Hematopoietic multipotent progenitor cell treated with erythropoietin and hydrocortisone succinate and interleukin-3 and kit ligand, for 17 days (in vitro differentiated cells): Measurements from ENCODE around the gene JMJD1C.
"Not testable (repeated sequence)": the region's sequence is repeated elsewhere in the genome, so short reads cannot be mapped to it uniquely, and the experiment has no call there.

ENCODE experiments used
- DNase-seq: peaks from one replicate; pipeline ENCODE4 v3.0.0-alpha.2; 2015; ENCODE audit warnings: low spot score

Gene JMJD1C

DNA sequence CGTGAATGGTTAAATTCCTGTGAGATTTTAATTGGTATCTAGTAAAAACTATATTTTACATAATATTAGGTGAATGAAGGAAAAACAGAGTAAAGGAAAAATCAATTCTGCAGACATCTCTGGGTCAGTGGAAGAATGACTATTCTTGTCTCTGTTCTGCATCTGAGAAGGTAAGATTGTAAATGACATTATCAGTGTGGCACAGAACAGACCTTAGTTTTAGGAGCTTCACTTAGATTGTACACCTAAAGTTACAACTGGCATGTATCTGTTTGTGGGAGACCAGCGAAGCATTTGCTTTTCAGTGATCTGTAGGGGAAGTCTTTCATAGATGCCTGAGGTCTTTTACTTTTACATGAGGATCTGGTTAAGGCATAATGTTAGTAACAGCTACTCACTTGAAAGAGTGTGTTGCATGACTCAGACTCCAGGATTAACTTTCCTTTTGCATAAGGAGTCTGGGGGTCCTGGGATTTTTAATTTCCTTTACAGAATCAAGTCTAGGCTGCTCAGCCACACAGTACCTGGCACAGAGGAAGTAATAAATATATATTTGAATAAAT is 56.2 kb downstream of the JMJD1C start:
- DNase-seq, result no peak

DNA sequence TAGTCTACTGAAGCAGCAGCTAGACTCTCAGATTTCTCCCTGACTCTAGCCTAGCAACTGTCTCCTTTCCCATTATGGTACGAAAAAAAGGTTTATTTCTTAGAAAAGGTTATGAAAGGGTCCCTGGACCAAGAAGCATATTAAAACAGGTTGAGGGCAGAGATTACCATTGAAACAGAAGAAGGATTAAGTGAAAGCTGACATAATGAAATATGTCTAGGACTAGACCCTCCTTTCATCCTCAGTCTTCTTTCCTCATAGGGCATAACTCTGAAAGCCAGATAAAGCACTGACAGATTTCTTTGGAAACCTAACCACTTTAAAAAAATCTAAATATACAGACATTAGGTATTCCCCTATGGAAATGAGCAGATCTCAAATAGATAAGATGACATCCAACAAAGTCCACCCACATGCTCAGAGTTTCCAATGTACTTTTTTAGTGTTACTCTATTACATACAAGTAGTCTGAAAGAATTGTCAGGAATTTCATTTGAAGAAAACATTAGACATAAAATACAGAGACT is 58.6 kb downstream of the JMJD1C start:
- no peak for DNase-seq

- no peak for DNase-seq
These were observed 69.5 kb downstream of the JMJD1C start for GRCh38 chr10:63396133-63396761.

- no peak for DNase-seq
These were observed 72.7 kb downstream of the JMJD1C start for GRCh38 chr10:63393050-63393449.

- DNase-seq, result no peak
These were observed 73.6 kb downstream of the JMJD1C start for GRCh38 chr10:63392224-63392623.

- no peak for DNase-seq
These were observed 74.0 kb downstream of the JMJD1C start for GRCh38 chr10:63391812-63392211.

GRCh38 chr10:63390521-63390920 is 75.3 kb downstream of the JMJD1C start:
- DNase-seq, result no peak

GRCh38 chr10:63388421-63389031 is 77.3 kb downstream of the JMJD1C start:
- DNase-seq, result no peak

GRCh38 chr10:63385254-63385653 is 80.5 kb downstream of the JMJD1C start:
- DNase-seq, result no peak

DNA sequence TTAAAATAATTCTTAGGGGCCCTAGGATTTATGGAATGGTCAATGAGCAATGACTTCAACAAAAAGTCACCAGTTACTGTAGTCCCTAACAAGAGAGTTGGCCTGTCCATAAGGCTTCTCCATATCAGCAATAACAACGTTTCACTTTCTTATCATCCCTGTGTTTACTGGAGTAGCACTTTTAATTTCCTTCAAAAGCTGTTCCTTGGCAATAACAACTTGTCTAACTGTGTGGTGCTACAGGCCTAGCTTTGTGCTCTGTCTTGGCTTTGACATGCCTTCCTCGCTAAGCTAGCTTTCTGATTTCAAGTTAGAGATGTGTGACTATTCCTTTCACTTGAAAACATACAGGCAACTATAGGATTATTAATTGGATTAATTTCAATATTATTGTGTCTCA is 81.1 kb downstream of the JMJD1C start:
- DNase-seq, result peak; percentile 18

- no peak for DNase-seq
These were observed 81.8 kb downstream of the JMJD1C start for GRCh38 chr10:63384001-63384400.

DNA sequence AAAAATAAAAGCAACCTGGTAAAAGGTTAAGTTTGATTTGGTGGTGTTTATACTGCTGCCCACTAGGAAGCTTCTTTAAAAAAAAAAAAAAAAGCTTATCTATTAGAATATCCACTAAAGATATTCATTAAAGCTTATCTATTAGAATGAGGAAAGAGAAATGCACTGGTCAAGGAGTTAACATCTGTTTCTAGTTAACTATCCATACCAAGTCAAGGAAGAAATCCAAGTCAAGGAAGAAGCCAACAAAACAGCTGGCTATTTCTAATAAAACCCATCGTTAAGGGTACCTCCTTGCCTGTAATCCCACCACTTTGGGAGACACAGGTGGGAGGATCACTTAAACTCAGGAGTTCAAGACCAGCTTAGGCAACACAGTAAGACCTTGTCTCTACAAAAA is 82.6 kb downstream of the JMJD1C start:
- no peak for DNase-seq

- peak; percentile 29 for DNase-seq
These were observed 83.7 kb downstream of the JMJD1C start for GRCh38 chr10:63382066-63382465.

GRCh38 chr10:63377305-63377661 is 88.5 kb downstream of the JMJD1C start:
- DNase-seq, result not testable (repeated sequence)

DNA sequence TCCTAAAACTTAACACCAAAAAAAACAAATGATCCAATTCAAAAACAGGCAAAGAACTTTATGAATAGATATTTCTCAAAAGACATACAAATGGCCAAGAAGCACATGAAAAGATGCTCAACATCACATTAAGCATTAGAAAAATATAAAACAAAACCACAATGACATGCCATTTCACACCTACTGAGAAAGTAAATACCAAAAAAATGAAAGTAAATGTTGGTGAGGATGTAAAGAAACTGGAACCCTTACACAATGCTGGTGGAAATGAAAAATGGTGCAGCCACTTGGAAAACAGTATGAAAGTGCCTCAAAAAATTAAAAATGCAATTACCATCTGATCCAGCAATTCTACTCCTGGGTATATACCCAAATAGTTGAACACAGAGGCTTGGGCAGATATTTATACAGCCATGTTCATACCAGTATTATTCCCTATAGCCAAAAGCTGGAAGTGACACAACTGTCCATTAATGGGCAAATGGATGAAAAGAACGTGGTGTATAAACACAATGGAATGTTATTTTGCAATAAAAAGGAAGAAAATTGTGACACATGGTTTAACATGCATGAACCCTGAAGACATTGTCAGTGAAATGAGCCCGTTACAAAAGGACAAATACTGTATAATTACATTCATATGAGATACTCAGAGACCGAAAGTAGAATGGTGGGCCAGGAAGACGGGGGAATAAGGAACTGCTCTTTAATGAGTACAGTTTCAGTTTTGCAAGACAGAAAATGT is 89.0 kb downstream of the JMJD1C start:
- DNase-seq, result no peak

DNA sequence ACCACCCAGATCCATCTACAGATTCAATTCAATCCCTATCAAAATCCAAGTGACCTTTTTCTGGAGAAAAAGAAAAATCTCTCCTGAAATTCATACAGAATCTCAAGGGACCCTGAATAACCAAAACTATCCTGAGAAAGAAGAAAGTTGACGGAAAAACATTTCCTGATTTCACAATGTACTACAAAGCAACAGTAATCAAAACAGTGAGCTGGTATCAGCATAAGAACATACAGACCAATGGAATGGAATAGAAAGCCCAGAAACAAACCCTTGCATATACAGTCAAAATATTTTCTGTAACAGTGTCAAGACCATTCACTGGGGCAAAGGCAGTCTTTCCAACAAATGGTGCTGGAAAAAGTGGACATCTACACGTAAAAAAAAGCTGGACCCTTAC is 89.9 kb downstream of the JMJD1C start:
- DNase-seq, result no peak

DNA sequence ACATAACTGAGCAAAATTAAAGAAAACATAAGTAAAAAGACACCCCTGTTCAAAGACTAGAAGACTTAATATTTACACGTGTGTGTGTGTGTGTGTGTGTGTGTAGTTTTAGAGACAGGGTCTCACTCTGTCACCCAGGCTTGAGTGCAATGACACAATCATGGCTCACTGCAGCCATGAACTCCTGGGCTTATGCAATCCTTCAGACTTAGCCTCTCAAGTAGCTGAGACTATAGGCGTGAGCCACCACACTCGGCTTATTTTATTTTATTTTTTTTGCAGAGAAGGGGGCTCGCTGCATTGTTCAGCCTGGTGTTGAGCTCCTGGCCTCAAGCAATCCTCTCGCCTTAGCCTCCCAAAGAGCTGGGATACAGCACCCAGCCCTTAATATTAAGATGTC is 90.3 kb downstream of the JMJD1C start:
- no peak for DNase-seq

GRCh38 chr10:63374991-63375390 is 90.8 kb downstream of the JMJD1C start:
- no peak for DNase-seq

DNA sequence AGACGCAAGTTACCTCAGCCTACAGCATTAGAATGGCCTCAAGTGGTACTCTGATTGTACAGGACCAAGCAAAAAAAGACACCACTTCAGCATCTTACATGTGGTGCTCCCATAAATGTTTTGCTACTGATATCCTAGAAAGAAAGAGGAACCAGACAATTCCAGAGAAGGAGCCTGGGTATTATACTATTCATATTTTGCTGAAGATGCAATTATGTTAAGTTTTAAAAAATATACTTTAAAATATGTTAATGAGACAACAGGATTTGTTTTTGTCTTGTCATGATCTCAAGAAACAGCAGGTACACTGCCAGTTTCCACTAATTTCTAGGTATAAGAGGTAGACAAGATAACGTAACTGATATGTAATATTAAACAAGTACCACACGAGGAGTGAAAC is 92.6 kb downstream of the JMJD1C start:
- DNase-seq, result no peak

DNA sequence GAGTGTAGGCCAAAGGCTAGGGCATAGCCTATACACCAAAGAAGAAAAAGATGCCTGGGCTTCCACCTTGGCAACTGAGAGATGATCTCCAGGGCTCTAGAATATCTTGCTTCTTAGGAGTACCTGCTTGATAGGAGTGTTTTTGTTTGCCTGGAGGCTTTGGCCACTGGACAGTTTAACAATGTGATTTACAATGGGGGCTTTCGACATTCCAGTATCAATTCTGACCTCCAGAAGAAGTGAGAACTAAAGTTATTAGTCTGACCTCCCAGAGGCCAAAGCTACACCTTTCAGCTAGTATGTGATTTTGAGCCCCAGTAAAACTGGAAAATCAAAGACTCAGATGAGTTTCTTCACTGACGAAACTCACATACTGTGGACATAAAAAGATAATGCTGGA is 96.1 kb downstream of the JMJD1C start:
- DNase-seq, result no peak

DNA sequence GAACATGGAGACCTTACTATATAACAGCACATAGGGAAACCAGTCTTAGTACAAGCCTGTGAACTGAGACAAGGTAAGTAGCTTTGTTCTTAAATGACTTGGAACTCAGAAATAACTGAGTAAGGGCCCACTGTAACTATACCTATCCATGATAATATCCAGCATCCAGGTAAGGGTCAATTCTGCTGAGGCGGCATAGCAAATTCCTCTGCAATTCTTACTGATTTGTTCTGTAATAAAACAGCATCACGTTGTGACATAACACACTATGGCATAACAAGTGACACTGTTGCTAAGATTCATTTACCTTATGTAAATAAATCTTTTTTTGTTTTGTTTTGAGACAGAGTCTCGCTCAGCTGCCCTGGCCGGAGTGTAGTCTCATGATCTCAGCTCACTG is 97.4 kb downstream of the JMJD1C start:
- no peak for DNase-seq

- no peak for DNase-seq
These were observed 98.8 kb downstream of the JMJD1C start for GRCh38 chr10:63366933-63367332.
